ENCODE measurements around the gene IL11.
"Not testable (repeated sequence)": the region's sequence is repeated elsewhere in the genome, so short reads cannot be mapped to it uniquely, and the experiment has no call there.

Gene IL11

DNA sequence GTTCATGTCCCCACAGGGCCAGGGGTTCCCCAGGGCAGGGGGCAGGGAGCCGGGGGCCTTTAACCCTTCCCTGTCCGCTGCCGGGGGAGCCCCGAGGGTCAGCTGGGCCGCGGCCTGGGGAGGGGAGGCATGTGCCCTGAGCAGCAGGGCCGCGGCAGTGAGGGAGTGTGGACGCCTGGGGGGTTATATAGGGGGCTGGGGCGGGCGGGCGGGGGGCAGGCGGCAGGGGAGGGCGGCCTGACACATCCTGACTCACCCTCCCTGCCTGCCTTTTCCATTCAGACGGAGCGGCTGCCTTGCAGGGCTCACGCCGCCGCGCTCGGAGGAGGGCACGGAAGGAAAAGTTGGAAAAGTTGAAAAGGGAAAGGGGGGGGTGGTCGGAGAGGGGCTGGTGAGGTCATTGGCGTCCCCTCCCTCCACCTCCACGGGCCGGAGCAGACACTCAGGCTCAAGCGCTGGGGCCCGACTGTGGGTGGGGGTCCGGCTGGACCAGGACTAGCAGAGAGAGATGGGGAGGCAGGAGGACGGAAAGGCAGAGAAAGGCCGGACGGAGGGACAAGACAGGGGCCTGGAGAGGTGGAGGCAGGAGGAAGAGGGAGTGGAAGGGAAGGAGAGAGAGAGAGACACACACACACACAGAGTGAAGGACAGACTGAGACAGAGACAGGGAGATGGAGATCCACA is at the start of gene IL11:
Gene IL11 (minus strand): TSS at position 159 of the 684 bp plus-strand sequence. CDS start 153 bp downstream, at position 6.
- Histone ChIP-seq H3K4me3 (ENCODE audit: low read depth in 1 of 2, low read length in 2 of 2) (no peak within 1 kb of the TSS), H3K9me3 (ENCODE audit: low read length) (no peaks in the 10 kb centered on the region), H3K9ac (ENCODE audit: low read length) (no peak within 1 kb of the TSS), H3K27me3 (ENCODE audit: control insufficient read depth in 1 of 2, insufficient read depth in 2 of 2, low read length in 2 of 2) (peaks cover 26 to 74% of the 10 kb centered on the region in 2 donors), H3K4me1 (ENCODE audit: insufficient read depth, low read length) (no peaks in the 10 kb centered on the region), H3K27ac (ENCODE audit: low read depth, low read length) (no peak within 1 kb of the TSS), H3K36me3 (ENCODE audit: insufficient read depth, low read length) (no peaks in the 10 kb centered on the region)

DNA sequence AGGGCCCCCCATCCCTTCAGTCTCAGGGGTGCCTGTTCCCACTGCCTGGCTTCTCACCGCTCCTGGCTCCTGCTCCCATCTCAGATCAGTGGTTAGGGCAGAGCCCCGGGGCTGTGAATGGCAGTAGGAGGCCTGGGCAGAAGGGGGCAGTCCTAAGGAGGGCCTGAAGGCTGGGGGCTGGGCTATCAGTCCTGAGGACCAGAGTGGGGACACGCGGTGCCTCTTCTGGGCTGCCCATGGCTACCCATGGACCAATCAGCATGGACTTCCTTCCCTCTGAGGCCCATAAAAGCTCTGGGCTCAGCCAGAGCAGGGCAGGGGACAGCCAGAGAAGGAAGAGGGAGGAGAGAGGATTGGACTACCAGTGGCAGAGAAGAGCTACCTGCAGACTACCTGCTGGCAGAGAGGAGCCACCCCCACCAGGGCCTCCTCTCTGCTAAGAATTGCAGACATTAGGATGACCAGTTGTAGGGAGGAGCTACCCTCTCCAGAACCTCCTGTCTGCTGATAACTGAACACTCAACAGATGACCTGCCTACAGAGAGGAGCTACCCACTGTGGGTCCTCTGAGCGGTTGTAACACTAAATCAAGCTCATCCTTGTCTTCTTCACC is 49.5 kb upstream of the IL11 start:
- H3K4me3 ChIP-seq (ENCODE audit: low read depth in 1 of 2, low read length in 2 of 2) = no peak overlapping the region
- peaks cover 0 to 10% of the 10 kb centered on the region in 2 donors for H3K27me3 ChIP-seq (ENCODE audit: control insufficient read depth in 1 of 2, insufficient read depth in 2 of 2, low read length in 2 of 2)
- H3K27ac ChIP-seq (ENCODE audit: low read depth, low read length) = no peak overlapping the region
- H3K36me3 ChIP-seq (ENCODE audit: insufficient read depth, low read length) = no peaks in the 10 kb centered on the region
- no peaks in the 10 kb centered on the region for H3K9me3 ChIP-seq (ENCODE audit: low read length)
- no peak overlapping the region for H3K9ac ChIP-seq (ENCODE audit: low read length)
- H3K4me1 ChIP-seq (ENCODE audit: insufficient read depth, low read length) = no peaks in the 10 kb centered on the region

DNA sequence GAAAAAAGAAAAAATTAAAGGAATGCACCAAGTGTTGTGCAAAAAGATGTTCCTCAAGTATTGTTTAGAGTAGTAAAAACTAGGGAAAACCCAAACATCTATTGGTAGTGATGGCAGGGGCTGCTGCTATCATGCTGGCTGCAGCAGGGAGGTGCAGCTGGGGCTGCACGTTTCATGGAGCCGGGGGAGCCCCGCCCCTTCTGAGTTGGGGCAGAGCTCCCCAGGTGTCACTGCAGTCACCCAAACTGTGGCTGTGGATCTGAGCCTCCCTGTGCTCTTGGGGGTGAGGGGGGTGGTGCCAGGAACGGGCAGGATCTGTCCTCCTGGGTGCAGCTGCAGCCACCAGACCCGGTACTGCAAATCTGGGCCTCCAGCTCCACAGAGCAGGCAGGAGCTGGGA is 48.8 kb upstream of the IL11 start:
- no peaks in the 10 kb centered on the region for H3K36me3 ChIP-seq (ENCODE audit: insufficient read depth, low read length)
- H3K9ac ChIP-seq (ENCODE audit: low read length) = no peak overlapping the region
- no peak overlapping the region for H3K27ac ChIP-seq (ENCODE audit: low read depth, low read length)
- H3K4me3 ChIP-seq (ENCODE audit: low read depth in 1 of 2, low read length in 2 of 2) = no peak overlapping the region
- H3K4me1 ChIP-seq (ENCODE audit: insufficient read depth, low read length) = no peaks in the 10 kb centered on the region
- no peaks in the 10 kb centered on the region for H3K9me3 ChIP-seq (ENCODE audit: low read length)
- peaks cover 0 to 10% of the 10 kb centered on the region in 2 donors for H3K27me3 ChIP-seq (ENCODE audit: control insufficient read depth in 1 of 2, insufficient read depth in 2 of 2, low read length in 2 of 2)

DNA sequence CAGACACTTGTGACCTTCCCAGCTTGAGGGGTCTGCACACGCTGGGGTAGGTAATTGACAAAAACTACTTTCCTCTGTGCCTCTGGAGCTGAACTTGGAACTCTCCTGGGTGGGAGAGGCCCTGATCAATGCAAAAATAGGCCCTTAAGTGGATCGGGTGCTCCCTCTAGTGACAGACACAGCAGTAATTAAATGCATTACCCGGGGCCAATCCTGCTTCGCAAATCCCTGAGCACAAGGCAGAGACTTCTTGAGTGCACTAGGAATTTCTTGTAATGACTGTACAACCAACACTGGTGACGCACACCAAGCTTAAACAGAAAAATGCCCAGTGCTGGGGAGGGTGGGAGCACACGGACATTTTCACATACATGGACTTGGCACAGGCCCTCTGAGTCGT is 47.9 kb upstream of the IL11 start:
- Histone ChIP-seq H3K27ac (ENCODE audit: low read depth, low read length) (no peak overlapping the region), H3K9ac (ENCODE audit: low read length) (no peak overlapping the region), H3K36me3 (ENCODE audit: insufficient read depth, low read length) (no peaks in the 10 kb centered on the region), H3K4me3 (ENCODE audit: low read depth in 1 of 2, low read length in 2 of 2) (no peak overlapping the region), H3K4me1 (ENCODE audit: insufficient read depth, low read length) (no peaks in the 10 kb centered on the region), H3K9me3 (ENCODE audit: low read length) (no peaks in the 10 kb centered on the region), H3K27me3 (ENCODE audit: control insufficient read depth in 1 of 2, insufficient read depth in 2 of 2, low read length in 2 of 2) (peaks cover 0 to 10% of the 10 kb centered on the region in 2 donors)

DNA sequence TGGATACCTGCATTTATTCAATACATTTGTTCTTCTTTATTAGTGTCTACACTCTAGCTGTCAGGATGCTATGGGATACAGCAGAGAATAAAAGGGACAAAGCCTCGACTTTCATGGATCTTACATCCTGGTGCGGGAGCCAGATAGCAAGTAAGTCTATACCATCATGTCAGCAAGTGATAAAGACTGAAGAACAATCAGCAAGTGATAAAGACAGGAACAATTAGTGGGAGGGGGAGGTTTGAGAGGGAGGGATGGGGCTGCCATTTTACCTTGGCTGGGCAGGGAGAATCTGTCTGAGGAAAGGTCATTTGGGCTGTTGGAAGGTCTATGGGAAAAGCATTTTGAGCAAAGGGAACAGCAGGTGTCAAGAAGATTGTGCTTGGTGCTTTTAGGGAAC is 39.9 kb upstream of the IL11 start:
- no peak overlapping the region for H3K4me3 ChIP-seq (ENCODE audit: low read depth in 1 of 2, low read length in 2 of 2)
- no peak overlapping the region for H3K27ac ChIP-seq (ENCODE audit: low read depth, low read length)
- peaks cover 10% of the 10 kb centered on the region for H3K36me3 ChIP-seq (ENCODE audit: insufficient read depth, low read length)
- peaks cover 16% of the 10 kb centered on the region for H3K4me1 ChIP-seq (ENCODE audit: insufficient read depth, low read length)
- H3K27me3 ChIP-seq (ENCODE audit: control insufficient read depth in 1 of 2, insufficient read depth in 2 of 2, low read length in 2 of 2) = no peaks in the 10 kb centered on the region
- H3K9me3 ChIP-seq (ENCODE audit: low read length) = no peaks in the 10 kb centered on the region
- no peak overlapping the region for H3K9ac ChIP-seq (ENCODE audit: low read length)

DNA sequence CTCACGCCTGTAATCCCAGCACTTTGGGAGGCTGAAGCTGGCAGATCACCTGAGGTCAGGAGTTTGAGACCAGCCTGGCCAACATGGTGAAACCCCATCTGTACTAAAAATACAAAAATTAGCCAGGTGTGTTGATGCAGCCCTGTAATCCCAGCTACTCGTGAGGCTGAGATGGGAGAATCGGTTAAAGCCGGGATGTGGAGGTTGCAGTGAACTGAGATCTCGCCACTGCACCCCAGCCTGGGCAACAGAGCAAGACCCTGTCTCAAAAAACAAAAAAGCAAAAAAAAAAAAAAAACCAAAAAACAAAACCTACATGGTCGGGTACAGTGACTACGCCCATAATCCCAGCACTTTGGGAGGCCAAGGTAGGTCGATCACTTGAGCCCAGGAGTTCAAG is 38.9 kb upstream of the IL11 start:
- not testable (repeated sequence) for H3K27ac ChIP-seq (ENCODE audit: low read depth, low read length); H3K27me3 ChIP-seq (ENCODE audit: control insufficient read depth in 1 of 2, insufficient read depth in 2 of 2, low read length in 2 of 2); H3K9me3 ChIP-seq (ENCODE audit: low read length); H3K4me3 ChIP-seq (ENCODE audit: low read depth in 1 of 2, low read length in 2 of 2); H3K9ac ChIP-seq (ENCODE audit: low read length)
- peaks cover 12% of the 10 kb centered on the region for H3K36me3 ChIP-seq (ENCODE audit: insufficient read depth, low read length)
- H3K4me1 ChIP-seq (ENCODE audit: insufficient read depth, low read length) = peaks cover 16% of the 10 kb centered on the region

DNA sequence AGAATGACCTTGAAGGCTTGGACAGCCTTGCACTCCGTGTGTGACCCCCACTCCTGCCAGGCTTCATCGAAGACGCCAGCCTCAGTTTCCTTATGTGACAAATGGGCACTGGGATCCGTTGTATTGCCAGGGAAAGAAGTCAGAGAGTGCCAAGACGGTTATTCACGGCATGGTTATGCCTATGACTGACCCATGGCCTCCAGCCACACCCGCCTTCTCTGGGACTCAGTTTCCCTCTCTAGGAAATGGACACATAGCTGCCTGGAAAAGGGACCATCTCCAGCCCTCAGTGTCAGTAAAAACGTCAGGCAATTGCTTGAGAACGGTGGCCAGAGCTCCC is 38.2 kb upstream of the IL11 start:
- H3K27ac ChIP-seq (ENCODE audit: low read depth, low read length) = peak overlapping the region; percentile 86

DNA sequence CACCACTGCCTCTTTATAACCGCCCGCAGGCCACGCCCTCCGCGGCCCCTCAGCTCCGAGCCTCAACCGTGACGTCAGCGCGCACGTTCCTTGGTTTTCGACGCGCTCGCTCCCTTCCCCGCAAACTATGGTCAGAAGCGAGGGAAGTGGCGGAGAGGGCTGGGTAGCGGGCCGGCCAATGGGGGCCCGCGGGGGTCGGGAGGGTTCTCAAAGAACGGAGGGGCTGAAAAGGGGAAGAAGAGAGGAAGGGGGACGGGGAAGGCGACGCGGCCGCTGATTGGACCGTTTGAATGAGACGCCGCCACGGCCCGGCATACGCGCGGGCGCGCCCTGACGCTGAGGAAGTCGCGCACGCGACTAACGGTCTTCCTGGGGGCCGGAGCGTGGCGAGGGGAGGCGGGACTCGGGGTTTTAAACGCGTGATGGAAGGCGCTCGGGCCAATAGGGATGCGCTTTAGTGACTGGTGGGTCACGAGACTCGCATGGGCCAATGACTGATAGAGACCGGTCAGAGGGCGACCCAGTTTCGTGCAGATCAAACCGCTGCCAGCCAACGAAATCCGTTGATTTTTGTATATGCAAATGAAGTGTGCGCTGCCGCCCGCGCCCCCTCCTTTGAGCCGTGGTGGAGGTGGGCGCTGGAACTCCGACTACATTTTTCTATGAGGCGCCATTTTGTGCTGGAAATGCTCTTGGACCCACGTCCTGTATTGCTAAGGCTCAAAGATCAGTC is 37.7 kb upstream of the IL11 start:
- Histone ChIP-seq H3K4me1 (ENCODE audit: insufficient read depth, low read length) (peaks cover 16% of the 10 kb centered on the region), H3K4me3 (ENCODE audit: low read depth in 1 of 2, low read length in 2 of 2) (peak overlapping the region; percentile 51 to 76), H3K27ac (ENCODE audit: low read depth, low read length) (peak overlapping the region; percentile 88), H3K27me3 (ENCODE audit: control insufficient read depth in 1 of 2, insufficient read depth in 2 of 2, low read length in 2 of 2) (no peaks in the 10 kb centered on the region), H3K36me3 (ENCODE audit: insufficient read depth, low read length) (peaks cover 16% of the 10 kb centered on the region), H3K9me3 (ENCODE audit: low read length) (no peaks in the 10 kb centered on the region), H3K9ac (ENCODE audit: low read length) (no peak overlapping the region)

More for the DNA sequence above, 38.2 kb upstream of the IL11 start:
- Histone ChIP-seq H3K27me3 (ENCODE audit: control insufficient read depth in 1 of 2, insufficient read depth in 2 of 2, low read length in 2 of 2) (no peaks in the 10 kb centered on the region), H3K36me3 (ENCODE audit: insufficient read depth, low read length) (peaks cover 16% of the 10 kb centered on the region), H3K9me3 (ENCODE audit: low read length) (no peaks in the 10 kb centered on the region), H3K4me1 (ENCODE audit: insufficient read depth, low read length) (peaks cover 16% of the 10 kb centered on the region), H3K4me3 (ENCODE audit: low read depth in 1 of 2, low read length in 2 of 2) (peak overlapping the region; percentile 51 to 64), H3K9ac (ENCODE audit: low read length) (no peak overlapping the region)

DNA sequence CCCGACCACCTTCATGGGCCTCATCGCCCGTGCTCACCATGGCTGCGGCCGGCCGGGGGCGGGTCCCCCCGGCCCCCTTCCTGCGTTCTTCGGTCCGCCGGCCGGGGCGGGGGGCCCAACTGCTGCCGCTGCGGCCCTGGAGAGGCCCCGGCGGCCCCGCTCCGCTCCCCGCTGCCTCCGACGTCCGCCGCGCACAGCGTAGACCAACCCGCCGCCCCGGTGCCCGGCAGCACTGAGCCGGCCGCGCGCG is 37.2 kb upstream of the IL11 start, which contains the start of gene UBE2S:
Gene UBE2S (minus strand): TSS at position 239 of the 250 bp plus-strand sequence. CDS start 199 bp downstream, at position 40.
- not testable (repeated sequence) for H3K9me3 ChIP-seq (ENCODE audit: low read length); H3K27me3 ChIP-seq (ENCODE audit: control insufficient read depth in 1 of 2, insufficient read depth in 2 of 2, low read length in 2 of 2); H3K9ac ChIP-seq (ENCODE audit: low read length)
- H3K36me3 ChIP-seq (ENCODE audit: insufficient read depth, low read length) = peaks cover 21% of the 10 kb centered on the region
- peaks cover 16% of the 10 kb centered on the region for H3K4me1 ChIP-seq (ENCODE audit: insufficient read depth, low read length)
- peak within 1 kb of the TSS; percentile 88 for H3K27ac ChIP-seq (ENCODE audit: low read depth, low read length)
- peak within 1 kb of the TSS; percentile 51 to 76 for H3K4me3 ChIP-seq (ENCODE audit: low read depth in 1 of 2, low read length in 2 of 2)

DNA sequence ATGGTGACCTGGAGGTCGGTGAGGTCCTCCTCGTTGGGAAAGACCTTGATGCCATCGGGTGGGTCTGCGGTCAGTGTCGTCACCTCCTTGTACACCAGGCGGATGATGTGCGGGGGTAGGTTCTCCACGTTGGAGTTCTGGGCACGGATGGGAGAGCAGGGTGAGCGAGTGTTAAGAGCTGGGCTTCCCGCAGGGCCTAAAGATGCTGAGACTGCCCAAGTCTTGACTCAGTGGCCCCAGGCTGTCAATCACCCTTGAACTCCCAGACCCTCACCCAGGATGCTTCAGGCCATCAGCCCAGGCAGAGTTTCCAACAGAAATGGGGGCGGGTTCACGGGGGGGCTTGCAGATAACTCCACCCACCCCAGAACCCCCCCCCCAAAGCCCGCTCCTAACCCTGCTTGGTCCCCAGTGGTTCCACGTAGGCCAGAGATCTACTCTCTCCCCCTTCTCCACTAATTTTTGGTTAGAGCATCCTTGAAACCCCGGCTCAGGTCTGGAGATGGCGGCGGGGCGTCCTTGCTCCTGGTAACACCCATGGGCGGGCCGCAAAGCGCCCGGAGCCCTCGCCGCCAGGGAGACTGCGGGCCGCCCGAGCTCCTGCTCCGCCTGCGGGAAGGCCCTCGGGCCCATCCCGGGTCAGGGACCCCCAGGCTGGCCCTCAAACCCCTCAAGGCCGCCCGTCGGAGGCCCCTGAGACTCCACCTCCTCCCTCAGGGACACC is 36.7 kb upstream of the IL11 start:
- Histone ChIP-seq H3K9ac (ENCODE audit: low read length) (no peak overlapping the region), H3K9me3 (ENCODE audit: low read length) (no peaks in the 10 kb centered on the region), H3K27me3 (ENCODE audit: control insufficient read depth in 1 of 2, insufficient read depth in 2 of 2, low read length in 2 of 2) (no peaks in the 10 kb centered on the region), H3K36me3 (ENCODE audit: insufficient read depth, low read length) (peaks cover 26% of the 10 kb centered on the region), H3K27ac (ENCODE audit: low read depth, low read length) (peak overlapping the region; percentile 88), H3K4me3 (ENCODE audit: low read depth in 1 of 2, low read length in 2 of 2) (peak overlapping the region; percentile 39 to 76), H3K4me1 (ENCODE audit: insufficient read depth, low read length) (peaks cover 16% of the 10 kb centered on the region)

DNA sequence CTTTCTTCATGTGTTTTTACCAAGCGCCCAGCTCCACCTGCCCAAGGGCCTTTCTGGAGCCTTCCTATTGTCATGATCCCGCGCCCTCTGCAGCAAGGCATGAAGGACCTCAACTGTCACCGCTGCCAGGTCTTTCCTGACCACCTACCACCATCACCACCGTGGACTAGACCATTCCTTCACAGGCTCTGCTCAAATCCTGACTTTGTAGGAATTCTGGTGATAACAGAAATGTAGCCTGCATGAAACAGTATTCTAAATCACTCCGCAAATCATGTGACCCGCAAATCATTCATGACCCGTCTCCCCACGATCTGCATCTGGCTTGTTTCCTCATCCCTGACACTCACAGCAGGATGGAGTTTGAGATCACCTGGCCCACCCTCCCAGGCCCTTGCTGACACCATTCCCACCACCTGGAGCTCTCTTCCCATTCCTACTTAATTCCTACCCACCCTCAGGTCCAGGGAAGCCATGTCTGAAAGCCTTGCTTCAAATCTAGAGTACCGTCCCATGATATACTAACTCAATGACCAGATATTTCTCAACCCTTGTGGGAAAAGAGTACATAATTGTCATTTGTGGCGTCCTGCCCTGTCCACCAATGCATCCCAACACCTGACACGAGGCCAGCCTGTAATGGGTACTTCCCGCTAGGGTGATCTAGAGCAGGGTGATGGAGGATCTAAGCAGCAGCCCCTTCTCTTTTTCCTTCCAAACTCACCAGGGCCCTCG is 36.0 kb upstream of the IL11 start:
- Histone ChIP-seq H3K9ac (ENCODE audit: low read length) (no peak overlapping the region), H3K9me3 (ENCODE audit: low read length) (no peaks in the 10 kb centered on the region), H3K4me1 (ENCODE audit: insufficient read depth, low read length) (peaks cover 16% of the 10 kb centered on the region), H3K36me3 (ENCODE audit: insufficient read depth, low read length) (peaks cover 28% of the 10 kb centered on the region), H3K27me3 (ENCODE audit: control insufficient read depth in 1 of 2, insufficient read depth in 2 of 2, low read length in 2 of 2) (no peaks in the 10 kb centered on the region), H3K4me3 (ENCODE audit: low read depth in 1 of 2, low read length in 2 of 2) (peak overlapping the region; percentile 39 to 76), H3K27ac (ENCODE audit: low read depth, low read length) (no peak overlapping the region)
